OCI-LY7 (cell line): ENCODE results near the gene ZGPAT.

Source experiments
- EZH2phosphoT487 ChIP-seq: fragments of 200-600 bp; sonication (generic); IDR thresholded peaks from 2 replicates; pipeline ENCODE4 v1.6.1; 2018; ENCODE audit warnings: low read depth, borderline replicate concordance, mild to moderate bottlenecking, mixed run types, antibody characterized with exemption, low read length, moderate library complexity, mixed read lengths
- TF ChIP-seq, protein P1 (sequence below): fragments of 200-600 bp; sonication (generic); conservative IDR thresholded peaks from 2 replicates; pipeline ENCODE4 v1.5.1; 2014; ENCODE audit warnings: mild to moderate bottlenecking, antibody characterized with exemption, low read length, moderate library complexity, mixed read lengths

DNA sequence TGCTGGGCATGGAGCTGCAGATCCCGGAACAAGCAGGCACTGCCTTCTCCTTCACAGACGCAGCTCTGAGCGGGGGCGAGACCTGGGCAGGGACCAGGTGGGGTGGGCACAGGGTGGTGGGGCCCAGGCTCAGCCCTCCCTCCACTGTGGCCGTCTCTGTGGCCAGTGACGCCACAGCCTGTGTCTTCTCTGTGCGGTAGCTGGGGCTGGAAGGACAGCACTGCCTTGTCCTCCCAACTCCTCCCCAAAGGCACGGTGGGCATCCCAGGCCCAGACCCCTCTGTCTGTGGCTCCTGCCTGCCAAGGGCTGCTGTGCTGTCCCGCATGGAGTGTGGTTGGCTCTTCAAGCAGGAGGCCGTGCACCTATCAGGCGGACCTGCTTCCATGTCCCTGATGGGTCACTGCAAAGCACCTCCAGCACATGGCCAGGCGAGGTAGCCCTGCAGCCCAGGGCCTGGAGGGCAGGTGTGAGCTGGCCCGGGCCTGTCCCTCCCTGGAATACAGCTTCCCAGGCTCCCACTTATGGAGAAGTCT lies 26.2 kb upstream of the ZGPAT start:
- TF ChIP-seq, protein P1, sequence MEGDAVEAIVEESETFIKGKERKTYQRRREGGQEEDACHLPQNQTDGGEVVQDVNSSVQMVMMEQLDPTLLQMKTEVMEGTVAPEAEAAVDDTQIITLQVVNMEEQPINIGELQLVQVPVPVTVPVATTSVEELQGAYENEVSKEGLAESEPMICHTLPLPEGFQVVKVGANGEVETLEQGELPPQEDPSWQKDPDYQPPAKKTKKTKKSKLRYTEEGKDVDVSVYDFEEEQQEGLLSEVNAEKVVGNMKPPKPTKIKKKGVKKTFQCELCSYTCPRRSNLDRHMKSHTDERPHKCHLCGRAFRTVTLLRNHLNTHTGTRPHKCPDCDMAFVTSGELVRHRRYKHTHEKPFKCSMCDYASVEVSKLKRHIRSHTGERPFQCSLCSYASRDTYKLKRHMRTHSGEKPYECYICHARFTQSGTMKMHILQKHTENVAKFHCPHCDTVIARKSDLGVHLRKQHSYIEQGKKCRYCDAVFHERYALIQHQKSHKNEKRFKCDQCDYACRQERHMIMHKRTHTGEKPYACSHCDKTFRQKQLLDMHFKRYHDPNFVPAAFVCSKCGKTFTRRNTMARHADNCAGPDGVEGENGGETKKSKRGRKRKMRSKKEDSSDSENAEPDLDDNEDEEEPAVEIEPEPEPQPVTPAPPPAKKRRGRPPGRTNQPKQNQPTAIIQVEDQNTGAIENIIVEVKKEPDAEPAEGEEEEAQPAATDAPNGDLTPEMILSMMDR = no peak
- TF ChIP-seq EZH2phosphoT487 = no peak
